ENCODE measurements around the gene ZNRF4. TPM values are rescaled to one million over a fixed set of nuclear protein-coding genes. Genes with fewer than 3 reads are reported as not detected.

Gene ZNRF4
- total and polyA plus RNA-seq, 2 donors (not counting 3 experiments of a cell fraction or from before 2014, with no cell fraction given) = not detected

GRCh38 chr19:5452594-5453565 lies 2.3 kb upstream of the ZNRF4 start:
- no peak overlapping the region for H2AFZ ChIP-seq (ENCODE audit: low read depth, low read length)
- H3K36me3 ChIP-seq (ENCODE audit: control insufficient read depth in 2 of 2, extremely low read depth in 1 of 2, insufficient read depth in 2 of 2, low read length in 2 of 2) = no peaks in the 10 kb centered on the region
- no peak overlapping the region for H3K4me2 ChIP-seq (ENCODE audit: insufficient read depth, low read length)
- dilution Hi-C loops (cut with MboI; ENCODE audit: extremely low pct_ligation_motif_present, low sequenced_read_pairs) (no loop called here), intact Hi-C loops (cut with micrococcal nuclease) (no loop called here)
- H3K27ac ChIP-seq (ENCODE audit: insufficient read depth, low read depth, low read length) = no peak overlapping the region
- H3K9me1 ChIP-seq (replicated peaks; ENCODE audit: control insufficient read depth, extremely low read depth, insufficient read depth, low read length) = no peaks in the 10 kb centered on the region
- no peaks in the 10 kb centered on the region for H4K20me1 ChIP-seq (replicated peaks; ENCODE audit: control insufficient read depth, extremely low read depth, insufficient read depth, low read length)
- ChIA-PET POLR2A (no interaction called here), CTCF (no interaction called here)
- no peaks in the 10 kb centered on the region for H3K4me1 ChIP-seq (ENCODE audit: control insufficient read depth, extremely low read depth, insufficient read depth, low read length)
- no peaks in the 10 kb centered on the region for H3K9me3 ChIP-seq (replicated peaks; ENCODE audit: control insufficient read depth, insufficient read depth, low read length)
- no peak overlapping the region for H3K4me3 ChIP-seq (replicated peaks in 1 of 3; ENCODE audit: insufficient read depth in 1 of 3, low read depth in 1 of 3, low read length in 3 of 3)
- no peak for DNase-seq (ENCODE audit: low read depth, low spot score)
- TF ChIP-seq POLR2AphosphoS5 (IDR thresholded peaks at IDR 0.05; ENCODE audit: insufficient read depth, low read depth, low read length) (no peak), JUN (IDR thresholded peaks at IDR 0.05; ENCODE audit: borderline replicate concordance, insufficient read depth, insufficient read length, low read depth) (no peak), POLR2A (IDR thresholded peaks at IDR 0.05; ENCODE audit: low read depth, low read length) (no peak), GATA2 (IDR thresholded peaks at IDR 0.05; ENCODE audit: insufficient read depth, insufficient read length, low read depth, low read length) (no peak), CTCF (IDR thresholded peaks at IDR 0.05; ENCODE audit: extremely low read depth in 1 of 2, insufficient read depth in 1 of 2, low read depth in 1 of 2, low read length in 2 of 2) (no peak), EZH2 (IDR thresholded peaks at IDR 0.05; ENCODE audit: borderline replicate concordance, low read depth, low read length, severe bottlenecking) (no peak), MYC (IDR thresholded peaks at IDR 0.05; ENCODE audit: low read depth, low read length) (no peak), FOS (IDR thresholded peaks at IDR 0.05; ENCODE audit: borderline replicate concordance, insufficient read depth, low read length) (no peak), MAX (IDR thresholded peaks at IDR 0.05; ENCODE audit: insufficient read depth, insufficient read length) (no peak)
- no peaks in the 10 kb centered on the region for H3K27me3 ChIP-seq (ENCODE audit: control insufficient read depth in 2 of 2, insufficient read depth in 2 of 2, low read length in 2 of 2)
- BruUV-seq (replicated peaks) = no TSS peak
- no peaks in the 10 kb centered on the region for H3K79me2 ChIP-seq (ENCODE audit: control insufficient read depth, insufficient read depth, low read length)
- no peak for FAIRE-seq
- no peak overlapping the region for H3K9ac ChIP-seq (replicated peaks; ENCODE audit: extremely low read depth, insufficient read depth, low read length)
